ENCODE results near the gene USP11.

USP11 gene

GRCh38 chrX:47229427-47229826, 3.4 kb upstream of the USP11 start:
- Histone ChIP-seq H3K4me1 (ENCODE audit: insufficient read depth, low read length, severe bottlenecking) (peaks cover 12% of the 10 kb centered on the region), H3F3A (ENCODE audit: insufficient read depth, low read length) (peaks cover 4% of the 10 kb centered on the region; the same call in 1 of the 2 replicates), H3K9me3 (ENCODE audit: low read length) (no peaks in the 10 kb centered on the region), H3K36me3 (ENCODE audit: insufficient read depth, low read length) (peaks cover 51% of the 10 kb centered on the region), H3K27me3 (ENCODE audit: insufficient read depth, low read length) (no peaks in the 10 kb centered on the region), H4K20me1 (ENCODE audit: insufficient read depth, low read length) (no peaks in the 10 kb centered on the region), H3K9me2 (ENCODE audit: low read depth, low read length) (no peaks in the 10 kb centered on the region), H2AFZ (ENCODE audit: low read length) (no peak overlapping the region), H3K4me3 (ENCODE audit: low read depth, low read length, poor library complexity, severe bottlenecking) (no peak overlapping the region), H3K79me2 (ENCODE audit: insufficient read depth, low read length) (peaks cover 8% of the 10 kb centered on the region), H3K9ac (ENCODE audit: low read length) (no peak overlapping the region), H3K4me2 (ENCODE audit: low read length) (no peak overlapping the region), H3K27ac (ENCODE audit: low read depth, low read length, poor library complexity, severe bottlenecking) (no peak overlapping the region)
- TF ChIP-seq, protein P1, sequence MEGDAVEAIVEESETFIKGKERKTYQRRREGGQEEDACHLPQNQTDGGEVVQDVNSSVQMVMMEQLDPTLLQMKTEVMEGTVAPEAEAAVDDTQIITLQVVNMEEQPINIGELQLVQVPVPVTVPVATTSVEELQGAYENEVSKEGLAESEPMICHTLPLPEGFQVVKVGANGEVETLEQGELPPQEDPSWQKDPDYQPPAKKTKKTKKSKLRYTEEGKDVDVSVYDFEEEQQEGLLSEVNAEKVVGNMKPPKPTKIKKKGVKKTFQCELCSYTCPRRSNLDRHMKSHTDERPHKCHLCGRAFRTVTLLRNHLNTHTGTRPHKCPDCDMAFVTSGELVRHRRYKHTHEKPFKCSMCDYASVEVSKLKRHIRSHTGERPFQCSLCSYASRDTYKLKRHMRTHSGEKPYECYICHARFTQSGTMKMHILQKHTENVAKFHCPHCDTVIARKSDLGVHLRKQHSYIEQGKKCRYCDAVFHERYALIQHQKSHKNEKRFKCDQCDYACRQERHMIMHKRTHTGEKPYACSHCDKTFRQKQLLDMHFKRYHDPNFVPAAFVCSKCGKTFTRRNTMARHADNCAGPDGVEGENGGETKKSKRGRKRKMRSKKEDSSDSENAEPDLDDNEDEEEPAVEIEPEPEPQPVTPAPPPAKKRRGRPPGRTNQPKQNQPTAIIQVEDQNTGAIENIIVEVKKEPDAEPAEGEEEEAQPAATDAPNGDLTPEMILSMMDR (IDR thresholded peaks at IDR 0.05; ENCODE audit: low read length) = no peak
- TF ChIP-seq EZH2 (IDR thresholded peaks at IDR 0.05; ENCODE audit: borderline replicate concordance, low read length) = no peak

- TF ChIP-seq, protein P1 (IDR thresholded peaks at IDR 0.05; ENCODE audit: low read length) = no peak
- TF ChIP-seq EZH2 (IDR thresholded peaks at IDR 0.05; ENCODE audit: borderline replicate concordance, low read length) = no peak
- Histone ChIP-seq H2AFZ (ENCODE audit: low read length) (no peak overlapping the region), H3K36me3 (ENCODE audit: insufficient read depth, low read length) (peaks cover 42% of the 10 kb centered on the region), H3F3A (ENCODE audit: insufficient read depth, low read length) (peaks cover 4% of the 10 kb centered on the region; the same call in 1 of the 2 replicates), H3K4me3 (ENCODE audit: low read depth, low read length, poor library complexity, severe bottlenecking) (no peak overlapping the region), H3K9ac (ENCODE audit: low read length) (no peak overlapping the region), H3K9me2 (ENCODE audit: low read depth, low read length) (no peaks in the 10 kb centered on the region), H3K4me2 (ENCODE audit: low read length) (no peak overlapping the region), H3K79me2 (ENCODE audit: insufficient read depth, low read length) (peaks cover 17% of the 10 kb centered on the region), H3K27ac (ENCODE audit: low read depth, low read length, poor library complexity, severe bottlenecking) (no peak overlapping the region), H3K9me3 (ENCODE audit: low read length) (no peaks in the 10 kb centered on the region), H4K20me1 (ENCODE audit: insufficient read depth, low read length) (no peaks in the 10 kb centered on the region), H3K4me1 (ENCODE audit: insufficient read depth, low read length, severe bottlenecking) (peaks cover 21% of the 10 kb centered on the region), H3K27me3 (ENCODE audit: insufficient read depth, low read length) (no peaks in the 10 kb centered on the region)
Measured at GRCh38 chrX:47230136-47230868, 2.5 kb upstream of the USP11 start.

- TF ChIP-seq, protein P1 (IDR thresholded peaks at IDR 0.05; ENCODE audit: low read length) = no peak
- Histone ChIP-seq H3K79me2 (ENCODE audit: insufficient read depth, low read length) (peaks cover 25% of the 10 kb centered on the region), H3K4me1 (ENCODE audit: insufficient read depth, low read length, severe bottlenecking) (peaks cover 28% of the 10 kb centered on the region), H3K9ac (ENCODE audit: low read length) (no peak overlapping the region), H3K9me2 (ENCODE audit: low read depth, low read length) (no peaks in the 10 kb centered on the region), H2AFZ (ENCODE audit: low read length) (no peak overlapping the region), H3K36me3 (ENCODE audit: insufficient read depth, low read length) (peaks cover 33% of the 10 kb centered on the region), H3F3A (ENCODE audit: insufficient read depth, low read length) (peaks cover 4% of the 10 kb centered on the region; the same call in 1 of the 2 replicates), H3K4me3 (ENCODE audit: low read depth, low read length, poor library complexity, severe bottlenecking) (no peak overlapping the region), H3K4me2 (ENCODE audit: low read length) (no peak overlapping the region), H4K20me1 (ENCODE audit: insufficient read depth, low read length) (no peaks in the 10 kb centered on the region), H3K27me3 (ENCODE audit: insufficient read depth, low read length) (no peaks in the 10 kb centered on the region), H3K9me3 (ENCODE audit: low read length) (no peaks in the 10 kb centered on the region), H3K27ac (ENCODE audit: low read depth, low read length, poor library complexity, severe bottlenecking) (peak overlapping the region; percentile 93)
Measured at GRCh38 chrX:47231167-47231566, 1.6 kb upstream of the USP11 start.
